GM18870 (cell line): ENCODE results near the gene CXADR.
"Not testable (repeated sequence)": the region's sequence is repeated elsewhere in the genome, so short reads cannot be mapped to it uniquely, and the experiment has no call there.

Experiments used
- ATAC-seq: cut with Tn5 transposase; IDR thresholded peaks from one replicate; pipeline ENCODE4 v1.9.1; 2021; ENCODE audit warnings: moderate library complexity; ENCODE audit not compliant: unreplicated experiment

CXADR gene

GRCh38 chr21:17512253-17513213 is at the start of gene CXADR:
Gene CXADR (plus strand): TSS chr21:17513043. CDS start chr21:17513130, 87 bp downstream.
- no peak for ATAC-seq

- ATAC-seq, result no peak
These were observed 46.7 kb upstream of the CXADR start for GRCh38 chr21:17466166-17466565.

GRCh38 chr21:17467392-17467791 is 45.5 kb upstream of the CXADR start:
- ATAC-seq, result no peak

GRCh38 chr21:17467829-17468228 is 45.0 kb upstream of the CXADR start:
- ATAC-seq, result no peak

GRCh38 chr21:17468698-17469097 is 44.1 kb upstream of the CXADR start:
- no peak for ATAC-seq

- ATAC-seq, result no peak
These were observed 43.1 kb upstream of the CXADR start for GRCh38 chr21:17469727-17470126.

- ATAC-seq, result no peak
These were observed 40.7 kb upstream of the CXADR start for GRCh38 chr21:17472182-17472581.

GRCh38 chr21:17472592-17473271 is 40.1 kb upstream of the CXADR start:
- ATAC-seq, result no peak

GRCh38 chr21:17476006-17476405 is 36.8 kb upstream of the CXADR start:
- no peak for ATAC-seq

GRCh38 chr21:17478156-17478555 is 34.7 kb upstream of the CXADR start:
- ATAC-seq, result not testable (repeated sequence)

- no peak for ATAC-seq
These were observed 33.2 kb upstream of the CXADR start for GRCh38 chr21:17479606-17480005.

- ATAC-seq, result no peak
These were observed 29.9 kb upstream of the CXADR start for GRCh38 chr21:17482928-17483327.

- ATAC-seq, result peak; percentile 89
These were observed 24.2 kb upstream of the CXADR start for GRCh38 chr21:17488620-17489019.

- not testable (repeated sequence) for ATAC-seq
These were observed 23.3 kb upstream of the CXADR start for GRCh38 chr21:17489565-17489964.

GRCh38 chr21:17491716-17492414 is 21.0 kb upstream of the CXADR start:
- ATAC-seq, result no peak

GRCh38 chr21:17492415-17493168 is 20.3 kb upstream of the CXADR start:
- no peak for ATAC-seq

GRCh38 chr21:17494051-17494450 is 18.8 kb upstream of the CXADR start:
- no peak for ATAC-seq

GRCh38 chr21:17495680-17496079 is 17.2 kb upstream of the CXADR start:
- no peak for ATAC-seq

GRCh38 chr21:17497316-17497715 is 15.5 kb upstream of the CXADR start:
- no peak for ATAC-seq

GRCh38 chr21:17498586-17498985 is 14.3 kb upstream of the CXADR start:
- ATAC-seq, result no peak
